Measurements from ENCODE around the gene LPIN2.
A peak's percentile ranks its signal among the peaks of the same experiment; 100 is the strongest.
"Not testable (repeated sequence)": the region's sequence is repeated elsewhere in the genome, so short reads cannot be mapped to it uniquely, and the experiment has no call there.

Gene LPIN2

GRCh38 chr18:3008541-3008940, 4.4 kb downstream of the LPIN2 start:
- DNase-seq = no peak
- no peak overlapping the region for H3K27ac ChIP-seq (ENCODE audit: insufficient read depth, low read length, poor library complexity, severe bottlenecking)
- peaks cover 13% of the 10 kb centered on the region for H3K36me3 ChIP-seq (ENCODE audit: control insufficient read depth, insufficient read depth, low read length)

GRCh38 chr18:3007491-3007890, 5.5 kb downstream of the LPIN2 start:
- Histone ChIP-seq H3K4me1 (ENCODE audit: control insufficient read depth, insufficient read depth, low read length, poor library complexity, severe bottlenecking) (peaks cover 14% of the 10 kb centered on the region), H3K4me3 (ENCODE audit: insufficient read depth, low read depth, low read length, poor library complexity, severe bottlenecking) (no peak overlapping the region)

More at GRCh38 chr18:3008541-3008940, 4.4 kb downstream of the LPIN2 start:
- no peaks in the 10 kb centered on the region for H3K9me3 ChIP-seq (ENCODE audit: control insufficient read depth, low read length)
- H3K4me3 ChIP-seq (ENCODE audit: insufficient read depth, low read depth, low read length, poor library complexity, severe bottlenecking) = no peak overlapping the region
- no peaks in the 10 kb centered on the region for H3K27me3 ChIP-seq (replicated peaks; ENCODE audit: control insufficient read depth, insufficient read depth, low read length, poor library complexity, severe bottlenecking)
- peaks cover 16% of the 10 kb centered on the region for H3K4me1 ChIP-seq (ENCODE audit: control insufficient read depth, insufficient read depth, low read length, poor library complexity, severe bottlenecking)

GRCh38 chr18:3005462-3005861, 7.5 kb downstream of the LPIN2 start:
- H3K27ac ChIP-seq (ENCODE audit: insufficient read depth, low read length, poor library complexity, severe bottlenecking) = no peak overlapping the region
- no peaks in the 10 kb centered on the region for H3K27me3 ChIP-seq (replicated peaks; ENCODE audit: control insufficient read depth, insufficient read depth, low read length, poor library complexity, severe bottlenecking)
- no peak overlapping the region for H3K4me3 ChIP-seq (ENCODE audit: insufficient read depth, low read depth, low read length, poor library complexity, severe bottlenecking)
- DNase-seq = no peak
- H3K9me3 ChIP-seq (ENCODE audit: control insufficient read depth, low read length) = no peaks in the 10 kb centered on the region
- H3K4me1 ChIP-seq (ENCODE audit: control insufficient read depth, insufficient read depth, low read length, poor library complexity, severe bottlenecking) = peaks cover 6% of the 10 kb centered on the region
- H3K36me3 ChIP-seq (ENCODE audit: control insufficient read depth, insufficient read depth, low read length) = peaks cover 13% of the 10 kb centered on the region

More at GRCh38 chr18:3007491-3007890, 5.5 kb downstream of the LPIN2 start:
- H3K9me3 ChIP-seq (ENCODE audit: control insufficient read depth, low read length) = no peaks in the 10 kb centered on the region
- no peaks in the 10 kb centered on the region for H3K27me3 ChIP-seq (replicated peaks; ENCODE audit: control insufficient read depth, insufficient read depth, low read length, poor library complexity, severe bottlenecking)
- peaks cover 13% of the 10 kb centered on the region for H3K36me3 ChIP-seq (ENCODE audit: control insufficient read depth, insufficient read depth, low read length)
- H3K27ac ChIP-seq (ENCODE audit: insufficient read depth, low read length, poor library complexity, severe bottlenecking) = no peak overlapping the region
- DNase-seq = no peak

GRCh38 chr18:3003766-3004165, 9.2 kb downstream of the LPIN2 start:
- Histone ChIP-seq H3K36me3 (ENCODE audit: control insufficient read depth, insufficient read depth, low read length) (peaks cover 13% of the 10 kb centered on the region), H3K4me1 (ENCODE audit: control insufficient read depth, insufficient read depth, low read length, poor library complexity, severe bottlenecking) (peaks cover 10% of the 10 kb centered on the region)
- not testable (repeated sequence) for H3K9me3 ChIP-seq (ENCODE audit: control insufficient read depth, low read length); DNase-seq; H3K27ac ChIP-seq (ENCODE audit: insufficient read depth, low read length, poor library complexity, severe bottlenecking); H3K27me3 ChIP-seq (replicated peaks; ENCODE audit: control insufficient read depth, insufficient read depth, low read length, poor library complexity, severe bottlenecking); H3K4me3 ChIP-seq (ENCODE audit: insufficient read depth, low read depth, low read length, poor library complexity, severe bottlenecking)

- no peaks in the 10 kb centered on the region for H3K27me3 ChIP-seq (replicated peaks; ENCODE audit: control insufficient read depth, insufficient read depth, low read length, poor library complexity, severe bottlenecking)
- no peak overlapping the region for H3K4me3 ChIP-seq (ENCODE audit: insufficient read depth, low read depth, low read length, poor library complexity, severe bottlenecking)
- no peak for DNase-seq
- no peak overlapping the region for H3K27ac ChIP-seq (ENCODE audit: insufficient read depth, low read length, poor library complexity, severe bottlenecking)
- H3K36me3 ChIP-seq (ENCODE audit: control insufficient read depth, insufficient read depth, low read length) = peaks cover 13% of the 10 kb centered on the region
- H3K9me3 ChIP-seq (ENCODE audit: control insufficient read depth, low read length) = no peaks in the 10 kb centered on the region
- H3K4me1 ChIP-seq (ENCODE audit: control insufficient read depth, insufficient read depth, low read length, poor library complexity, severe bottlenecking) = peaks cover 21% of the 10 kb centered on the region
These were observed 10.2 kb downstream of the LPIN2 start for GRCh38 chr18:3002732-3003131.

GRCh38 chr18:2998644-2999043, 14.3 kb downstream of the LPIN2 start:
- H3K4me3 ChIP-seq (ENCODE audit: insufficient read depth, low read depth, low read length, poor library complexity, severe bottlenecking) = no peak overlapping the region
- no peak for DNase-seq
- H3K9me3 ChIP-seq (ENCODE audit: control insufficient read depth, low read length) = no peaks in the 10 kb centered on the region
- H3K4me1 ChIP-seq (ENCODE audit: control insufficient read depth, insufficient read depth, low read length, poor library complexity, severe bottlenecking) = peaks cover 37% of the 10 kb centered on the region
- no peaks in the 10 kb centered on the region for H3K36me3 ChIP-seq (ENCODE audit: control insufficient read depth, insufficient read depth, low read length)
- peak overlapping the region; percentile 65 for H3K27ac ChIP-seq (ENCODE audit: insufficient read depth, low read length, poor library complexity, severe bottlenecking)
- H3K27me3 ChIP-seq (replicated peaks; ENCODE audit: control insufficient read depth, insufficient read depth, low read length, poor library complexity, severe bottlenecking) = no peaks in the 10 kb centered on the region

GRCh38 chr18:2997846-2998564, 14.9 kb downstream of the LPIN2 start:
- H3K4me1 ChIP-seq (ENCODE audit: control insufficient read depth, insufficient read depth, low read length, poor library complexity, severe bottlenecking) = peaks cover 37% of the 10 kb centered on the region
- H3K4me3 ChIP-seq (ENCODE audit: insufficient read depth, low read depth, low read length, poor library complexity, severe bottlenecking) = no peak overlapping the region
- H3K27me3 ChIP-seq (replicated peaks; ENCODE audit: control insufficient read depth, insufficient read depth, low read length, poor library complexity, severe bottlenecking) = no peaks in the 10 kb centered on the region
- peak overlapping the region; percentile 65 for H3K27ac ChIP-seq (ENCODE audit: insufficient read depth, low read length, poor library complexity, severe bottlenecking)
- DNase-seq = no peak
- H3K9me3 ChIP-seq (ENCODE audit: control insufficient read depth, low read length) = no peaks in the 10 kb centered on the region
- H3K36me3 ChIP-seq (ENCODE audit: control insufficient read depth, insufficient read depth, low read length) = no peaks in the 10 kb centered on the region

GRCh38 chr18:2997429-2997828, 15.5 kb downstream of the LPIN2 start:
- H3K27me3 ChIP-seq (replicated peaks; ENCODE audit: control insufficient read depth, insufficient read depth, low read length, poor library complexity, severe bottlenecking) = no peaks in the 10 kb centered on the region
- peaks cover 40% of the 10 kb centered on the region for H3K4me1 ChIP-seq (ENCODE audit: control insufficient read depth, insufficient read depth, low read length, poor library complexity, severe bottlenecking)
- H3K4me3 ChIP-seq (ENCODE audit: insufficient read depth, low read depth, low read length, poor library complexity, severe bottlenecking) = no peak overlapping the region
- no peak for DNase-seq
- H3K27ac ChIP-seq (ENCODE audit: insufficient read depth, low read length, poor library complexity, severe bottlenecking) = peak overlapping the region; percentile 65
- H3K36me3 ChIP-seq (ENCODE audit: control insufficient read depth, insufficient read depth, low read length) = no peaks in the 10 kb centered on the region
- H3K9me3 ChIP-seq (ENCODE audit: control insufficient read depth, low read length) = no peaks in the 10 kb centered on the region

GRCh38 chr18:2994603-2995432, 18.1 kb downstream of the LPIN2 start:
- peak; percentile 47 to 62 (median 47) for DNase-seq
- H3K27ac ChIP-seq (ENCODE audit: insufficient read depth, low read length, poor library complexity, severe bottlenecking) = peak overlapping the region; percentile 54
- peak overlapping the region; percentile 20 for H3K4me3 ChIP-seq (ENCODE audit: insufficient read depth, low read depth, low read length, poor library complexity, severe bottlenecking)
- no peaks in the 10 kb centered on the region for H3K36me3 ChIP-seq (ENCODE audit: control insufficient read depth, insufficient read depth, low read length)
- H3K27me3 ChIP-seq (replicated peaks; ENCODE audit: control insufficient read depth, insufficient read depth, low read length, poor library complexity, severe bottlenecking) = no peaks in the 10 kb centered on the region
- peaks cover 40% of the 10 kb centered on the region for H3K4me1 ChIP-seq (ENCODE audit: control insufficient read depth, insufficient read depth, low read length, poor library complexity, severe bottlenecking)
- H3K9me3 ChIP-seq (ENCODE audit: control insufficient read depth, low read length) = no peaks in the 10 kb centered on the region

GRCh38 chr18:2994020-2994589, 18.8 kb downstream of the LPIN2 start:
- Histone ChIP-seq H3K36me3 (ENCODE audit: control insufficient read depth, insufficient read depth, low read length) (no peaks in the 10 kb centered on the region), H3K4me3 (ENCODE audit: insufficient read depth, low read depth, low read length, poor library complexity, severe bottlenecking) (no peak overlapping the region)

More at GRCh38 chr18:2994020-2994589, 18.8 kb downstream of the LPIN2 start:
- Histone ChIP-seq H3K4me1 (ENCODE audit: control insufficient read depth, insufficient read depth, low read length, poor library complexity, severe bottlenecking) (peaks cover 33% of the 10 kb centered on the region), H3K9me3 (ENCODE audit: control insufficient read depth, low read length) (no peaks in the 10 kb centered on the region), H3K27me3 (replicated peaks; ENCODE audit: control insufficient read depth, insufficient read depth, low read length, poor library complexity, severe bottlenecking) (no peaks in the 10 kb centered on the region), H3K27ac (ENCODE audit: insufficient read depth, low read length, poor library complexity, severe bottlenecking) (peak overlapping the region; percentile 2)
- no peak for DNase-seq
